CD4-positive, alpha-beta T cell (primary cell): ENCODE measurements around the gene MUC4. TPM values are rescaled to one million over a fixed set of nuclear protein-coding genes. Genes with fewer than 3 reads are reported as not detected.

Source experiments
- ATAC-seq: fragments of 200-7000 bp; cut with Tn5 transposase; one replicate; pipeline ENCODE4 v1.10.0; 2022; ENCODE audit warnings: mild to moderate bottlenecking; ENCODE audit not compliant: poor library complexity
- CTCF ChIA-PET: fragments of 350-600 bp; sonication (Branson Sonifier 250); formaldehyde crosslinking; loops from one replicate; lab custom pipeline; 2021; ENCODE audit warnings: antibody characterized with exemption, inconsistent platforms; lab: Charles Lee
- POLR2A ChIA-PET: fragments of 350-600 bp; sonication (Branson Sonifier 250); formaldehyde crosslinking; loops from one replicate; lab custom pipeline; 2021; ENCODE audit warnings: antibody characterized with exemption, inconsistent platforms; lab: Charles Lee
- DNase-seq, 14 experiments: peaks; one replicate each; pipeline ENCODE4 v3.0.0-alpha.2; 2013 to 2020; ENCODE audit warnings: mixed read lengths in 2 of 14
- H3K27ac ChIP-seq, 2 donors: one replicate each; pipeline versions ENCODE4 v1.5.1 to v1.7.0; 2013; ENCODE audit warnings: low read length in 2 of 2, low read depth in 1 of 2, mild to moderate bottlenecking in 1 of 2
- H3K27me3 ChIP-seq, 2 experiments: 1 replicate in 1 of 2; 2 replicates in 1 of 2; pipeline versions ENCODE4 v1.6.1 to v1.7.0; 2013; ENCODE audit warnings: low read length in 2 of 2, control low read depth in 1 of 2, mild to moderate bottlenecking in 1 of 2, moderate library complexity in 1 of 2; ENCODE audit not compliant: insufficient read depth in 2 of 2, control insufficient read depth in 1 of 2
- H3K36me3 ChIP-seq: one replicate; pipeline ENCODE4 v1.6.1; 2013; ENCODE audit warnings: low read length, control low read depth; ENCODE audit not compliant: insufficient read depth
- H3K4me1 ChIP-seq: one replicate; pipeline ENCODE4 v1.6.1; 2013; ENCODE audit warnings: low read length, control low read depth; ENCODE audit not compliant: insufficient read depth
- H3K4me3 ChIP-seq: one replicate; pipeline ENCODE4 v1.5.1; 2013; ENCODE audit warnings: mild to moderate bottlenecking, low read length, moderate library complexity
- H3K9me3 ChIP-seq, 2 experiments: 1 replicate in 1 of 2; 2 replicates in 1 of 2; pipeline versions ENCODE4 v1.6.1 to v1.7.0; 2013; ENCODE audit warnings: low read length in 2 of 2, mild to moderate bottlenecking in 2 of 2, control low read depth in 1 of 2, moderate library complexity in 1 of 2; ENCODE audit not compliant: control insufficient read depth in 1 of 2, insufficient read depth in 1 of 2
- H3K27ac Mint-ChIP-seq: one replicate; pipeline ENCODE4 v1.8.0; 2020; ENCODE audit warnings: mixed read lengths
- H3K27me3 Mint-ChIP-seq: one replicate; pipeline ENCODE4 v1.8.0; 2021; ENCODE audit warnings: mixed read lengths
- H3K36me3 Mint-ChIP-seq: one replicate; pipeline ENCODE4 v1.8.0; 2021; ENCODE audit warnings: low read depth, mixed read lengths
- H3K4me1 Mint-ChIP-seq: one replicate; pipeline ENCODE4 v1.8.0; 2021; ENCODE audit warnings: low read depth, mixed read lengths
- H3K4me3 Mint-ChIP-seq: one replicate; pipeline ENCODE4 v1.8.0; 2020; ENCODE audit warnings: mild to moderate bottlenecking, mixed read lengths
- H3K9me3 Mint-ChIP-seq: one replicate; pipeline ENCODE4 v1.8.0; 2020; ENCODE audit warnings: mixed read lengths
- intact Hi-C, 2 experiments: fragments of 100-400 bp; cut with DNase I in 1 of 2; cut with micrococcal nuclease in 1 of 2; formaldehyde crosslinking; loops; one replicate each; pipeline versions ENCODE4 v1.15.1 to v1.9.0; 2023 to 2025; cut with DNase I, micrococcal nuclease
- total RNA-seq, 174 experiments: library from RNA in 2 of 174; stranded (reverse) in 2 of 174; gene quantifications; one replicate each; pipeline ENCODE4 v1.2.3 and lab custom pipeline; 2021 to 2026
- TF ChIP-seq, protein P1 (sequence below): fragments of 200-600 bp; IDR thresholded peaks from one replicate; pipeline ENCODE4 v1.8.0; 2022; ENCODE audit warnings: antibody characterized with exemption, mild to moderate bottlenecking

MUC4 gene
- total RNA-seq, 2 experiments from 2014 or later: not detected

DNA sequence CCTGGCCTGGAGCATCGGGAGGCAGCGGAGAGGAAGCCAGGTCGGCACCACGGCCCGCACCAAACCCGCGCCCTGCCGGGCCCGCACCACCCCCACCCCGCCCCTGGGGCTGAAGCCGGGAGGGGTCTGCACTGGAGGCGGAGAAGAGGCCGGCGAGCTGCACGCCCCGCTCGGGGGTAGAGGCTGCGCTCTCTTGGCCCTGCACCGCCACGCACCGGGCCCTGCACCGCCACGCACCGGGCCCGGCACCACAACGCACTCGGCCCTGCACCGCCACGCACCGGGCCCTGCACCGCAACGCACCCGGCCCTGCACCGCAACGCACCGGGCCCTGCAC lies 49.5 kb downstream of the MUC4 start:
- DNase-seq: no peak
- Mint-ChIP-seq H3K4me3 (no peak overlapping the region), H3K9me3 (no peaks in the 10 kb centered on the region), H3K27me3 (peaks cover 47% of the 10 kb centered on the region), H3K27ac (no peak overlapping the region), H3K4me1 (no peaks in the 10 kb centered on the region), H3K36me3 (no peaks in the 10 kb centered on the region)
- ChIA-PET CTCF (no interaction called here), POLR2A (no interaction called here)
- TF ChIP-seq, protein P1, sequence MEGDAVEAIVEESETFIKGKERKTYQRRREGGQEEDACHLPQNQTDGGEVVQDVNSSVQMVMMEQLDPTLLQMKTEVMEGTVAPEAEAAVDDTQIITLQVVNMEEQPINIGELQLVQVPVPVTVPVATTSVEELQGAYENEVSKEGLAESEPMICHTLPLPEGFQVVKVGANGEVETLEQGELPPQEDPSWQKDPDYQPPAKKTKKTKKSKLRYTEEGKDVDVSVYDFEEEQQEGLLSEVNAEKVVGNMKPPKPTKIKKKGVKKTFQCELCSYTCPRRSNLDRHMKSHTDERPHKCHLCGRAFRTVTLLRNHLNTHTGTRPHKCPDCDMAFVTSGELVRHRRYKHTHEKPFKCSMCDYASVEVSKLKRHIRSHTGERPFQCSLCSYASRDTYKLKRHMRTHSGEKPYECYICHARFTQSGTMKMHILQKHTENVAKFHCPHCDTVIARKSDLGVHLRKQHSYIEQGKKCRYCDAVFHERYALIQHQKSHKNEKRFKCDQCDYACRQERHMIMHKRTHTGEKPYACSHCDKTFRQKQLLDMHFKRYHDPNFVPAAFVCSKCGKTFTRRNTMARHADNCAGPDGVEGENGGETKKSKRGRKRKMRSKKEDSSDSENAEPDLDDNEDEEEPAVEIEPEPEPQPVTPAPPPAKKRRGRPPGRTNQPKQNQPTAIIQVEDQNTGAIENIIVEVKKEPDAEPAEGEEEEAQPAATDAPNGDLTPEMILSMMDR: no peak
- no peaks in the 10 kb centered on the region for H3K36me3 ChIP-seq
- H3K9me3 ChIP-seq: peaks cover 0 to 15% of the 10 kb centered on the region in 2 experiments
- H3K27ac ChIP-seq: no peak overlapping the region
- H3K4me3 ChIP-seq: no peak overlapping the region
- ATAC-seq: no peak
- peaks cover 10% of the 10 kb centered on the region for H3K4me1 ChIP-seq
- intact Hi-C loops: no loop called here
- peaks cover 10 to 16% of the 10 kb centered on the region in 2 experiments for H3K27me3 ChIP-seq

DNA sequence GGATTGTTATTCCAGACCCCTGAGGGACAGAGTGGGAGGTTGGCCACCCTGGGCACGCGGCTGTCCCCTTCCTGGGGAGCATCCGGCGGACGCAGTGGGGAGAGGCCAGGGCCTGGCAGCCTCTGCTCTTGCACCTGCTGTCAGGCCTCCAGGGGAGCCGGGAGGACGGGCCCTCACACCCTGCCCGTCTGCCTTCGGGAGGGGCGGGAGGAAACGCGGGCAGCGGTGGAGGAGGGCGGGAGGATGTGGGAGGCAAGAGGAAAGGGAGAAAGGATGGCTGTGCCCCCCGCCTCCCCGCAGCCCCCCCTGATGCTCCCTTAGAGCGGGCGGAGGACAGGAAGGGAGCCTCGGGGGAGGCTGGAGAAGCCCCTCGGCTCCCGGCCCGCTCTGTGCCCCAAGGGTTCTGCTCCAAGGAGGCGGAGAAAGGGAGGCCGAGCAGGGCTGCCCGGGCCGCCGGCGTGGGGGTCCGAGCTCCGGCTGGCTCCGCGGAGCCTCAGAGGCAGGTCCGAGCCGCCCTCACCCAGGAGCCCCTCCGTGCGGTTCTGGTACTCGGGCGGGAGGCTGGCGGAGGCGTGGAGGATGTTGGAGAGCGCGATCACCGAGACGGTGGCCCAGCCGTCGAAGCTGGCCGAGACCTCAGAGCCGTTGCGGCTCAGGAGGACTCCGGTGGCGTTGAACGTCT lies 50.0 kb downstream of the MUC4 start:
- TF ChIP-seq, protein P1: no peak
- H3K27ac Mint-ChIP-seq: no peak overlapping the region
- intact Hi-C loops: no loop called here
- Histone ChIP-seq H3K27me3 (peaks cover 10 to 19% of the 10 kb centered on the region in 2 experiments), H3K36me3 (no peaks in the 10 kb centered on the region), H3K4me3 (no peak overlapping the region), H3K4me1 (peaks cover 14% of the 10 kb centered on the region), H3K27ac (no peak overlapping the region), H3K9me3 (peaks cover 0 to 15% of the 10 kb centered on the region in 2 experiments)
- no peaks in the 10 kb centered on the region for H3K4me1 Mint-ChIP-seq
- ATAC-seq: no peak
- no peak overlapping the region for H3K4me3 Mint-ChIP-seq
- ChIA-PET CTCF (no interaction called here), POLR2A (no interaction called here)
- peaks cover 47% of the 10 kb centered on the region for H3K27me3 Mint-ChIP-seq
- no peaks in the 10 kb centered on the region for H3K9me3 Mint-ChIP-seq
- no peak for DNase-seq
- no peaks in the 10 kb centered on the region for H3K36me3 Mint-ChIP-seq

DNA sequence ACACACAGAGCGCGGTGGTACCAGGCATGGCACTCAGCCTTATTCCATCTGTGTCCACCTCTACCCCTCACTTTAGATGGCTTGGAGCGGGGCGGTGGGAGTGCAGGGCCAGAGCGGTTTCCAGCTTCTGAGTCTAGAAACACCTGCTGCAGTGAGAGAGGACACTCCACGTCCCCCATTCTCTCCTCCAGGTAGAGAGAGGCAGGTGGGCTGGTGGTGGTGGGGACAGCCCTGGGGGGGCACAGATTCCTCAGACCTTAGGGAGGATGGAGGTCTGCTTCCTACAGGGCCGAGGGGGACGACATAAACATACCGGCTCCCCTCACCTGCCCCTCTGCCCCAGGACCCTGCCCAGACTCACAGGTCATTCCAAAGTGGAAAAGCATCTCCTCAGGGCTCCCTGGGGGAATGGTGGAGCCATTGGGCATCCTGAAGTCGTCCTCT lies 50.6 kb downstream of the MUC4 start:
- Mint-ChIP-seq H3K9me3 (no peaks in the 10 kb centered on the region), H3K4me3 (no peak overlapping the region), H3K27me3 (peaks cover 47% of the 10 kb centered on the region), H3K27ac (no peak overlapping the region), H3K36me3 (no peaks in the 10 kb centered on the region), H3K4me1 (no peaks in the 10 kb centered on the region)
- Histone ChIP-seq H3K9me3 (peaks cover 0 to 15% of the 10 kb centered on the region in 2 experiments), H3K36me3 (no peaks in the 10 kb centered on the region), H3K27ac (no peak overlapping the region), H3K27me3 (peaks cover 10 to 19% of the 10 kb centered on the region in 2 experiments), H3K4me1 (peaks cover 18% of the 10 kb centered on the region), H3K4me3 (no peak overlapping the region)
- intact Hi-C loops: no loop called here
- POLR2A ChIA-PET: no interaction called here
- ATAC-seq (no peak), DNase-seq (no peak)
- TF ChIP-seq, protein P1: no peak
- CTCF ChIA-PET: no interaction called here
